ENCODE results near the gene IFI30. TPM values are rescaled to one million over a fixed set of nuclear protein-coding genes. Genes with fewer than 3 reads are reported as not detected.

Gene IFI30
- total RNA-seq, 6 experiments from 2014 or later = 4.9 to 9.0 (median 6.0) TPM

- peaks cover 2% of the 10 kb centered on the region for H3K27me3 Mint-ChIP-seq (ENCODE audit: insufficient read depth)
- no peaks in the 10 kb centered on the region for H3K9me3 Mint-ChIP-seq
- peaks cover 24% of the 10 kb centered on the region for H3K36me3 Mint-ChIP-seq (ENCODE audit: low read depth)
- TF ChIP-seq CTCF (IDR thresholded peaks at IDR 0.05) = no peak
- no peak for DNase-seq
- H3K4me1 Mint-ChIP-seq (ENCODE audit: low read depth) = no peaks in the 10 kb centered on the region
- H3K27ac Mint-ChIP-seq = no peak overlapping the region
- no peak overlapping the region for H3K4me3 Mint-ChIP-seq
Observed at GRCh38 chr19:18145391-18145999, 28.1 kb upstream of the IFI30 start.

GRCh38 chr19:18147396-18147795, 26.2 kb upstream of the IFI30 start:
- H3K9me3 Mint-ChIP-seq = no peaks in the 10 kb centered on the region
- no peak overlapping the region for H3K27ac Mint-ChIP-seq
- no peak overlapping the region for H3K4me3 Mint-ChIP-seq
- H3K27me3 Mint-ChIP-seq (ENCODE audit: insufficient read depth) = peaks cover 1% of the 10 kb centered on the region
- no peak for TF ChIP-seq CTCF (IDR thresholded peaks at IDR 0.05)
- DNase-seq = no peak
- peaks cover 18% of the 10 kb centered on the region for H3K36me3 Mint-ChIP-seq (ENCODE audit: low read depth)
- H3K4me1 Mint-ChIP-seq (ENCODE audit: low read depth) = peaks cover 14% of the 10 kb centered on the region

DNA sequence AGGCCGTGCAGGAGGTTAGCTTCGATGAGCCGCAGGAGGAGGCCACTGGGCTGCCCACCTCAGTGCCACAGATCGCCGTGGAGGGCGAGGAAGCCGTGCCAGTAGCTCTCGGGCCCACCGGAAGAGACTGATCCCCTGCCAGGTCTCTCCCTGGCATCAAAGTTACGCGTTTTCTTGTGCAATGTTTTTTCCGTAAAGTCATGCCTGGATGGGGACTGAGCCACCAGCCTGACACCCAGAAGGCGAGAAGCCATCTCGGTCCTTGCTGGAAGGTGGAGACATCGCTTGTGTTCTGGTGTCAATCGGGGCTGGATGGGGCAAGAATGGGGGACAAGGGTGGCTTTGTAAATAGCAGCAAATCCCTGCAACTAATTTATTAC, 24.0 kb upstream of the IFI30 start:
- TF ChIP-seq CTCF (IDR thresholded peaks at IDR 0.05) = no peak
- Mint-ChIP-seq H3K4me1 (ENCODE audit: low read depth) (peaks cover 23% of the 10 kb centered on the region), H3K36me3 (ENCODE audit: low read depth) (peaks cover 14% of the 10 kb centered on the region), H3K4me3 (no peak overlapping the region), H3K27me3 (ENCODE audit: insufficient read depth) (peaks cover 5% of the 10 kb centered on the region), H3K9me3 (no peaks in the 10 kb centered on the region), H3K27ac (no peak overlapping the region)
- no peak for DNase-seq

DNA sequence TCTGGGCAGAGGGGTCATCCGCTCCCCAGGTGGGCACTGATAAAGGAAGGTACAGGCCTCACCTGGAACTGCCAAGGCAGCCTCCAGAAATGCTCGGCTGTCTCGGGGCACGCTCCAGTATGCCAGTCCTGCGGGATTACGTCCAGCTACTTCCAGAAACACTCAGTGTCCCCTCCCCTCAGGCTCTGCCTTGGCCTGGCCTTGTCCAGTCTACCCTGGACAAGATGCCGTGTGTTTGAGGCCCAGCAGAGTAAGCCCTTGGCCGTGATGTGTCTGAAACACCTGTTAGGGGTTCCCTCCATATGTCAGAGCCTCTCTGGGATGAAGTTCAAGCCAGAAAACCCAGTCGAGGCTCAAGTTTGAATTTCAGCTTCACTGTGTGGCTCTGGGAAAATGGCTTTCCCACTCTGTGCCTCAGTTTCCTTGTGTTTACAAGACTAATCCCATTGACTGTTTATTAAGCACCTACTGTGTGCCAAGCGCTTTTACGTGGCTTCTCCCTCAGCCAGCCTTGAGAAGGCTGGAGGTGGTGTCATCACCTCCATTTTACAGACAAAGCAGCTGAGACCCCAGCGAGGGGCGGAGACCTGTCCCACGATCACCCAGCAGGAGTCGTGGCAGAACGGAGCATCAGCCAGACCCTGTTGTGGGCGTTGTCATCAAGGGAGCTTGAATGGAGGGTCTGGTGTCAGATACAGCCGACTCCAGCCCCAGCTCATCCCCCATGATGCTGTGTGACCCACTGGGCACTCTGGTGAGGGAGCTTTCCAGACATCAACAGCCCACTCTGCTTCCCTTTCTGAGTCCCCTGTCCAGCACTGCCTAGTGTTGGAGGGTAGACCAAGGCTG, 22.6 kb upstream of the IFI30 start:
- H3K9me3 Mint-ChIP-seq = no peaks in the 10 kb centered on the region
- peak overlapping the region; percentile 91 for H3K4me3 Mint-ChIP-seq
- no peak for DNase-seq
- peaks cover 24% of the 10 kb centered on the region for H3K4me1 Mint-ChIP-seq (ENCODE audit: low read depth)
- H3K27me3 Mint-ChIP-seq (ENCODE audit: insufficient read depth) = peaks cover 5% of the 10 kb centered on the region
- peaks cover 7% of the 10 kb centered on the region for H3K36me3 Mint-ChIP-seq (ENCODE audit: low read depth)
- peak overlapping the region; percentile 99 for H3K27ac Mint-ChIP-seq
- no peak for TF ChIP-seq CTCF (IDR thresholded peaks at IDR 0.05)

- Mint-ChIP-seq H3K9me3 (no peaks in the 10 kb centered on the region), H3K36me3 (ENCODE audit: low read depth) (peaks cover 4% of the 10 kb centered on the region; the same call in 1 of the 2 replicates), H3K4me1 (ENCODE audit: low read depth) (peaks cover 30% of the 10 kb centered on the region), H3K27ac (peak overlapping the region; percentile 99), H3K4me3 (peak overlapping the region; percentile 91), H3K27me3 (ENCODE audit: insufficient read depth) (peaks cover 5% of the 10 kb centered on the region)
- peak; percentile 79 for TF ChIP-seq CTCF (IDR thresholded peaks at IDR 0.05)
- DNase-seq = peak; percentile 97
Observed at GRCh38 chr19:18152442-18152816, 21.2 kb upstream of the IFI30 start.
